ENCODE measurements around the gene GRHPR.
"Not testable (repeated sequence)": the region's sequence is repeated elsewhere in the genome, so short reads cannot be mapped to it uniquely, and the experiment has no call there.

Gene GRHPR

DNA sequence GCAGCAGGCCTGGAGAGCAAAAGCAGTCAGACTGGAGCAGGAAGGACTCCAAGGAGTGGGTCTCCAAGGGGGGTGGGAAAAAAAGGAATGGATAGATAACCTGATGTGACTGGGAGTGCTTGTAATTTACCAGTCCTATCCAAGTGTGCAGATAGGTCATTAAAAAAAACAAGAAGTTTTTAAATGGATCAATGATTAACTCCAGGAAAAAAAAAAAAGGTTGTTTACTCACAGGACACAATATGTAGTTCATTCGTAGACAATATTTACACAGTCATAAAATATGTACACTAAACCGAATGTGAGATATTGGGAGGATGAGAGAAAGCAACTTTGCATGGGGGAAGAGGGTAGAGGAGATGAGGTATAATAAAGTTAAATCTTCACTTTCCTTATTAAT lies 22.4 kb downstream of the GRHPR start:
- DNase-seq (ENCODE audit: low spot score) (no peak), FAIRE-seq (no peak)

DNA sequence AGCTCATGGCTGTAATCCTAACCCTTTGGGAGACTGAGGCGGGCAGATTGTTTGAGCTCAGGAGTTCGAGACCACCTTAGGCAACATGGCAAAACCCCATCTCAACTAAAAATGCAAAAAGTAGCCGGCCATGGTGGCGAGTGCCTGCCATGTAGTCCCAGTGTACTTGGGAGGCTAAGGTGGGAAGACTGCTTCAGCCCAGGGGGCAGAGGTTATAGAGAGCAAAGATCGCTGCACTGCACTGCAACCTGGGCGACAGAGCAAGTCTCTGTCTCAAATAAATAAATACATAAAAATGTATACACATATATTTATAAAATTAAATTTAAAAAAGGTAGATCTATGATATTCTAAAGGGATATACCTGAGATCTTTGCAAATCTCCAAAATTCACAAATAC lies 23.3 kb downstream of the GRHPR start:
- FAIRE-seq (no peak), DNase-seq (ENCODE audit: low spot score) (no peak)

DNA sequence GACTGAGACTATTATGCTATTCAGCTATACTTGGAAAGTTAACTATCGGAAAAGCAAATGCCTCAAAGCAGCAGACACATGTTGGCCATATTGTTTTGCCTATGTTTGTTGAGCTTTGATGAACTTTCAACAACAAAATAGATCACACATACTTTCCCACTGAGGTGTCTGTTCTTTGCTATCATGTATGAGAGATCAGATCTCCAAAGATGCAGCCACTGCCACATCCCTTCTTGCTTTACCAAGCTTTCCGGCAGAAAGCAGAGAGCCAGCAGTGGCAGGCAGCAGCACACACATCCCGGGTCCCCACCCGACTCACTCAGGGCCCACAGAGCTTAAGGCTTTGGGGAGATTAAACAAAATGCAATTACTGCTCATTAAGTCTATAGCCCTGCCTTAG lies 23.9 kb downstream of the GRHPR start:
- no peak for FAIRE-seq

DNA sequence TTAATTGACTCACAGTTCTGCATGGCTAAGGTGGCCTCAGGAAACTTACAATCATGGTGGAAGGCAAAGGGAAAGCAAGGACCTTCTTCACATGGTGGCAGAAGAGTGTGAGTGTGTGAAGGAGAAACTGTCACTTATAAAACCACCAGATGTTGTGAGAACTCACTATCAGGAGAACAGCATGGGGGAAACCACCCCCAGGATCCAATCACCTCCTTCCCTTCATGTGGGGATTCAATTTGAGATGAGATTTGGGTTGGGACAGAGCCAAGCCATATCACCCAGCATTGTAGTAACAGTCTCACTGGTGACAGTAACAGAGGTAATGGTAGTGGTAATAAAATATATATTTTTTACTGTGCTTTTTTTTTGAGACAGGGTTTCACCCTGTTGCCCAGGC lies 24.6 kb downstream of the GRHPR start:
- DNase-seq (ENCODE audit: low spot score): no peak
- FAIRE-seq: no peak

More for the DNA sequence above, 23.9 kb downstream of the GRHPR start:
- DNase-seq (ENCODE audit: low spot score): no peak

DNA sequence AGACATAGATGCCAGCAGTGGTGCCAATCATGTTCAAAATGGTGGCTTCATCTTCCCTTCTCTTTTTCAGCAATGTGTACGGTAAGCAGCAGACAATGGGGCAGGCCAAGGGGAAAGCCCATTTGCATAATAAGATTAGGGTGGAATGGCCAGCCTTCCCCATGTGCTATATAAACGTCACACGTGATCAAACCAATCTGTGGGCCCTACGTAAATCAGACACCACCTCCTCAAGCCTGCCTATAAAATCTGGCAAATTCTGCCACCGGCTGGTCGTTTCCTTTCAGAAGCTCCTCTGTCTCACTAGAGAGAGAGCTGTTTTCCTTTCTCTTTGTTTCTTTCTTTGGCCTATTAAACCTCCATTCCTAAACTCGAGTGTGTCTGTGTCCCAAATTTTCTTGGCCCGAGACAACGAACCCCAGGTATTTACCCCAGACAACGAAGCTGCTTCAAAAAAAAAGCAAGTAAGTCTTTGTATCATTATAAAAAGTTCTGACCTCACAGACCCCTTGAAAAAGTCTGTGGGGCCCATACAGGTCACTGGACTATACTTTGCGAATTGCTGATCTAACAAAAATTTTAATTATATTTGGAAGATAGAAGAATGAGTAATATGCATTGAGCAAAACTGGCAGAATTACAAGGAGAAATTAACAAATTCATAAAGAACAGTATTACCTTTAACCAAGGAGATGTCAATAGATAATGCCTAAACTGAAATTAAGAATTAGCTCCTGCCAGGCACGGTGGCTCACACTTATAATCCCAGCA lies 27.6 kb downstream of the GRHPR start:
- DNase-seq (ENCODE audit: low spot score): no peak
- no peak for FAIRE-seq

DNA sequence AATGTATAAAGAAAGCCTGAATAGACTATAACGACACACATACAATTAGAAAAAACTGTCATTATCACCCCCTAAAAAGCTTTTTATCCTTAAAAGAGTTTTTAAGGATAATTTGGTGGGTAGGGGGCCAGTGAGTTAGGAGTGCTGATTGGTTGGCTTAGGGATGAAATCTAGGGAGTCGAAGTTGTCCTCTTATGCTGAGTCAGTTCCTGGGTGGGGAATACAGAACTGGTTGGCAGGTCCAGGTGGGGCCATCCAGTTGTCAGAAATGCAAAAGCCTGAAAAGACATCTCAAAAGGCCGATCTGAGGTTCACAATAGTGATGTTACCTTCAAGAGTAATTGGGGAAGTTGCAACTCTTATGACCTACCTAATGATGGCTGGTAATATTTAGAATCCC lies 29.1 kb downstream of the GRHPR start:
- FAIRE-seq: no peak
- no peak for DNase-seq (ENCODE audit: low spot score)

DNA sequence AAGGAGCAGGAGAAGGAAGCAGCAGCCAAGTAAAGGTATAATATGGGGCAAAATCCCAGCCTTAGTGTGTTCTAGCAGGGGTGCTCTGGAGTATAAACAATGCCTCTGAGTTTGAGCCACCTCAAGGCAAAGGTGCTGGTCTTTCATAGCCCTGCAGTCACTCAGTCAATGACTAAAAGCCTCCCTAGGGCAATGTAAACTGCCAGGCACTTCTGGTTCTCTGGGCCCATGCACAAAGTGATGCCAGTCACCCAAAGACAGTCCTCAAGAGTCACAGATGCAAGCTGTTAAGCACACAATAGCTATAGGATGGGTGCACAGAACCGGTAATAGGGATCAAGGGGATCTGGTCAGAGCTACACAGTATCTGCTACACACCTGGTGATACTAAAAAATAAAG lies 30.1 kb downstream of the GRHPR start:
- FAIRE-seq: no peak
- no peak for DNase-seq (ENCODE audit: low spot score)

DNA sequence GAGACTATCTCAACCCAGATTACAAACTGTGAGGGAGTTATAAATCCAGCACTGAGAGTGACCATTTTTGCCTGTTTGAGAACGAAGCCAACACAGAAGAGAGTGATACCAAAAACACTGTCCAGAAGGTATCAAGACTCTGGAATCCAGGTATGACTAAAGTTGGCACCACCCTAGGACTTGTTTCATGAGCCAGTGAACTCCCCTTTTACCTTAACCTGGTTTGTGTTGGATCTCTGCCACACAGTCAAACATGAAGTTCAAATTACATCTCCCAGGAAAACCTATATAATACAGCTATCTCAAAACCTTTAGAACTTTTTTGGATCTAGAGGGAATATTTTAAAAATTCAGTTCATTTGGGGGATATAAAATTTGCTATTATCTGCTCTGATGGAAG lies 31.3 kb downstream of the GRHPR start:
- FAIRE-seq (no peak), DNase-seq (ENCODE audit: low spot score) (no peak)

DNA sequence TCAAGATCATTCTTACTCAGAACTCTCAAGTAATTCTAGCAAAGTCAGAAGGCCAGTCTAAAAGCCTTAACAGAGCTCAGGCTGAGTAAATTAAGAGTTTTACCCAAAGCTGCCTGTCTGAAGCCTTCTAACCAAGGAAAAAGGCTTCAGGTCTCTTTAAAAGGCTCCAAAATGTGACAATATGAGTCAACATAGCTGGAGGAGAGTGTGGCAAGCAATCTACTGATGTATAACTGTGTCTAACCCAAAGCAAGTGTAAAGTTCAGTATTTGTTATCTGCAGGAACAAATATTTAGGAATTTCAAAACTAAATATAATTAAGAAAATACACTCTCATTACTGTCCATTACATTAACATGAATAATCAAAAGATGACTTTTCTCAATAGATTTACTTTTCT lies 31.7 kb downstream of the GRHPR start:
- DNase-seq (ENCODE audit: low spot score) (no peak), FAIRE-seq (no peak)

DNA sequence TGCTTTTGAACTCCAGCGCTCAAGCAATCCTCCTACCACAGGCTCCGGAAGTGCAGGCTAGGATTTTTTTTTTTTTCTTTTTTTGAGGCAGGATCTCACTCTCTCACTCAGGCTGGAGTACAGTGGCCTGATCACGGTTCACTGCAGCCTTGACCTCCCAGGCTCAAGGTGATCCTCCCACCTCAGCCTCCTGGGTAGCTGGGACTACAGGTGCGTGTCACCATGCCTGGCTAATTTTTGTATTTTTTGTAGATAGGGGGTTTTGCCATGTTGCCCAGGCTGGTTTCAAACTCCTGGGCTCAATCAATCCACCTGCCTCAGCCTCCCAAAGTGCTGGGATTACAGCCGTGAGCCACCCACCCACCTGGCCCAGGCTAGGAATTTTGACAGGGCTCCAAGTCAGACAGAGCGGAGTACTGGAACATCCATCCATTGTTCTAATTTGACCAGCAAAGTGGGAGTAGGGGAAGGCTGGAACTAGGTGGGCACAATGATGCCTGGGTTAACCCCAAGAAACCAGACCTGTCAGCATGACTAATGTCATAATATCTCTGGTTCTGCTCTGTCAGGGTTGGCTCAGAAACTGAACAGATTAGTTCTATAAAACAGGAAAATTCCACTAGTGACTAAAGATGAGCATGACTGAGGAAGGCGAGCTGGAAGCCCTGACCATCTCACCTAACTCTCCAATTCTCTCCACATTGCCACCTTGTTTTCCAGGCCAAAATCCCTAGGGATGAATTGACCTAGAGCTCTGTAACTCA lies 33.6 kb downstream of the GRHPR start:
- FAIRE-seq: no peak

DNA sequence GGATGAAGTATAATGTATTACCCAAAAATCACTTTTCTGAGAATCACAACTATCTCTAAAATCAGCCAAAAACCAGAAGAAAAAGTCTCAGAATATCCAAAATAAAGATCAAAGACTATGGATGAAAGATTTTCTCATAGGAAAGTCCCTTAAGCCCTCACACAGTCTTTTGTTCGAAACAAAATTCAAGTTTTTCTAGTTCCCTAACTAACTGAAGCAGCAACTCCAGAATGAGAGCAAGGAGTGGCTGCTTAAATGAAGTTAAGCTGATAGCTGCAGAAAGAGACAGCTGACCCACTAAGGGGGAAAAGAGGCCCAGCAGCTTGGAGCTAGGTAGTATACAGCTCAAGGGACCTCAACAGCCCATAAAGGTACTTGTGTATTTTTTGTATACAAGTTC lies 34.3 kb downstream of the GRHPR start:
- FAIRE-seq: no peak
- no peak for DNase-seq (ENCODE audit: low spot score)

More for the DNA sequence above, 33.6 kb downstream of the GRHPR start:
- no peak for DNase-seq (ENCODE audit: low spot score)

DNA sequence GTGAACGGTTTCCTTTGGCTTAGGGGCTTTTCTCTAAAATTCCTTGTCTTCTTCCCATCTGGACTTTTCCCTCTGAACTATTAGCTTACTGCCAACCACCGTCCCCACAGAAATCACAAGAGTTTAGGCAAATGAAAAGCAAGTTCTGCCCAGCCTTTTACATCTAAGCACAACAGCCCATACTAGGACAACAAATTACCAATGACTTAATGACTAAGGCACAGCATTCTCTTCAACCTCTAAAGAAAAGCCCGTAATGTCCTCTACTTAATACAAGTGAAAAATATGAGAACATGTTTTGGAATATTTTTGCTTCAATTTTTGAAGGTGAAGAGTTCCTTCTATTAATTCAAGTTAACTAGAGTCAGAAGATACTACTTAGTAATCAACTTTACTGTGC lies 41.5 kb downstream of the GRHPR start:
- DNase-seq (ENCODE audit: low spot score): no peak
- FAIRE-seq: no peak

DNA sequence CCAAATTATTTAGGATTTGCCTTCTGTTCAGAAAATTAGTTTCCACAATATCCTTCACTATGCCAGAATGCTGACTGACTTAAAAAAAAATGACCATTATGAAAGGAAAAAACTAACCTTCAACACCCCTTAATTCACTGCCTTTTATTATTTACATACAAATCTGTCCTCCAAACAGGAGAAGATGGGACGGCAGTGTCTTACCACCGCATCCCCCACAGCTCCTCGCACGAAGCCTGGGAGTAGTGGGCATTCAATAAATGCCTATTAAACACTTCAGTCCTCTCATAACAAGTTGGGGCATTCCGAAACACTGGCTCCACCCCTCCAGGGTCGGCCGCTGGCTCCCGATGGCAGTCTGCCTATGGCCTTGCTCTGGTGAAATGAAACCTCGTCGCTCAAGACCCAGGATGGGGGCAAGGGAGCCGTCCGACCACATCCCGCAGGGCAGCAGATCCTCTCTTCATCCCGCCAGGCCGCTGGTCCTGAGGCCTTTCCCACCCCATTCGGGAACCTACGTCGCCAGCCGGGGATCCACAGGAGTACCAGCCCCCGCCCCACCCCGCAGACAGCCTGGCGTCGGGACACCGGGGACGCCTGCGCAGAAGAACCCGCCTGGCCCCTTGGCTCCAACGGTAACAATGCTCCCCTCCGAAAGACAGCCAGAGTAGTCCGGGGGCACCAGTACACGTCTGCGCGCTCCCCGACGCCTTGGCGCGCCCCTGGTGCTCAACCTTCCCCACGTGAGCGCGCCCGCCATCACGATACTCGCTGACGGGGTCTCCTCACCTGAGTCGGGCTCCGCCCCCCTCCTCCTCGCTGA lies 42.1 kb downstream of the GRHPR start:
- peak; percentile 39 for DNase-seq (ENCODE audit: low spot score)
- FAIRE-seq: no peak

DNA sequence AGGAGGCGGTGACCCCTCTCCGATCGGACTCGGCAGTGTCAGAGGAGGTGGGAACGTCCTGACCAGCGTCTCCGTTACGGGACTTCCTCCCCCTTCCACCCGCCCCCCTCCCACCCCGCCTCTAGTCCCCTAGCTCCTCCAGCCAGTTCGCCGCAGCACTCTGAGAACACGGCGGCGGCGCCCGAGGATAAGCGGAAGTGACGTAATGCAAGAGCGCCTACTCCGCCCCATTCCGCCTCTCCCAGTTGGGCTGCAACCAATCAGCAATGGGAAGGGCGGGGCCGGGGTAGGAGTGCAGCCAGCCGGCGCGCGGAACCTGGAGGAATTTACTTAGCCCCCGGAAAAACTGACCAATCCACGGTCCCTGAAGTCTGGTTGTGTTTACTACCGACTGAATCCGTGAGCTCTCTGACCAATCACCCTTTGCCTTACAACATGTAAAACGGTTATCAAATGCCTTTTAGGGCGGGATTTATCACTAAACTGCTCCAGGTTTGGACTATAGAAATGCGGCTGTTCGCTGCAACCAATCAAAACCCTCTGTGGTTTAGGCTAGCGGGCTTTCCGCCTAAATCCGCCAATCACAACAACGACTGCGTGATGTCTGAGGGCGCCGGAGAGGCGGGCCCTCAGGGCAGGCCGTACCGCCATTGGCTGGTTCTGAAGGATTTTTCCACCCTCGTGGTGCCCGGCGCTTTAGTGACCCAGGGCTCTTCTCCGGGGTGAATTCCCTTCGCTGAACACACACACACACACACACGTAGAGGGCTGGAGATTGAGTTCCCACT lies 42.9 kb downstream of the GRHPR start, which contains the start of gene ZBTB5:
ZBTB5 (minus strand) TSS at position 202 of the 788 bp plus-strand sequence. CDS start 22,899 bp downstream, outside the sequence.
- DNase-seq (ENCODE audit: low spot score) (peak; percentile 99), FAIRE-seq (peak; percentile 91)

DNA sequence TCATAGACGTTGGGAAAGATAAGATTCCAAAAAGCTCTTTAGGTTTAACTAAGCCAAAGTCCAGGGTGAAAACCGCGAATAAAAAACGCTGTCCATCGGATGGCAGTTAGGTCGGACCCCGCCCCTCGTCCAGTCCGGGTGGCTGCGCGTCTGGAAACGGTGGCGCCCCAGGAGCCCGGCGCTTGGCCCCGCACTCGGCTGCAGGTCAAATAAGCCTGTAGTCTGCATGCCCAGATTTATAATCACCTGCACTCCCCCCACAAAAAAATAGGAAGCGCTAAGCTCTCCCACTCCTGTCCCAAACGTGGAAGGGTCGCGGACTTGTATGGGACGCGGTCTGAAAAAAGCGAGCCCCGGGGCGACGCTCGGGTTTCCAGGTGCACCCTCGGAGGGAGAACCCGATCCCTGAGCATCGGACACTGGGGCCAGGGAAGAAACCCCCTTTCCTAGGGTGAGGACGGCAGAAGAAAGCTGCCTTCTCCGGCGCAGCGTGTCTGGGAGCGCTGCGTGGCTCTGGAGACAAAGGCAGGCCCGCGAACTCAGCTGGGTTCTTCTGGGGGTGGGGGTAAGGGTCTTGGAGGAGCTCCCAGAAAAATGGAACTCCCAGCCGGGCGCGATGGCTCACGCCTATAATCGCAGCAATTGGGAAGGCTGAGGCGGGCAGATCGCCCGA lies 43.7 kb downstream of the GRHPR start:
- DNase-seq (ENCODE audit: low spot score) (peak; percentile 82), FAIRE-seq (no peak)

DNA sequence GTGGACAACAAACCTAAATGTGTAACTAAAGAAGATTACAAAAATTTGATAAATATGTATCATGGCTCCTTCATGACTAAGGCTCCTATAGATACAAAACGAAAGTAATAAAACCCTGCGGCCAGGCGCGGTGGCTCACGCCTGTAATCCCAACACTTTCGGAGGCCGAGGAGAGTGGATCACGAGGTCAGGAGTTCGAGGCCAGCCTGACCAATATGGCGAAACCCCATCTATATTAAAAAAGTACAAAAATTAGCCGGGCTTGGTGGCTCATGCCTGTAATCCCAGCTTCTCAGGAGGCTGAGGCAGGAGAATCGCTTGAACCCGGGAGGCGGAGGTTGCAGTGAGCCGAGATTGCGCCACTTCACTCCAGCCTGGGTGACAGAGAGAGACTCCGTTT lies 45.0 kb downstream of the GRHPR start:
- peak; percentile 42 for DNase-seq (ENCODE audit: low spot score)
- FAIRE-seq: not testable (repeated sequence)

DNA sequence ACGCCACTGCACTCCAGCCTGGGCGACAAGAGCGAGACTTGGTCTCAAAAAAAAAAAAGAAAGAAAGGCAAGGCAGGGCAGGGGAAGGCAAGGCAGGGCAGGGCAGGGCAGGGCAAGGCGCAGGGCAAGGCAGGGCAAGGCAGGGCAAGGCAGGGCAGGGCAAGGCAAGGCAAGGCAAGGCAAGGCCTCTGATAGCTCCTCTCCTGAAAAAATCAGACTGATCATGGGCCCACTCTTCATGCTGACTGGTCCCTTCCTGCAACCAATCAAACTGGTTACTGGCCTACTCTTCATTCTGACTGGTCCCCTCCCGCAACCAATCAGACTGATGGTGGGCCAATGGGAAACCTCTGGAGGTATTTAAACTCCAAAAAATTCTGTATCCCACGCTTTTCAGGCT lies 46.1 kb downstream of the GRHPR start:
- DNase-seq (ENCODE audit: low spot score) (no peak), FAIRE-seq (no peak)

DNA sequence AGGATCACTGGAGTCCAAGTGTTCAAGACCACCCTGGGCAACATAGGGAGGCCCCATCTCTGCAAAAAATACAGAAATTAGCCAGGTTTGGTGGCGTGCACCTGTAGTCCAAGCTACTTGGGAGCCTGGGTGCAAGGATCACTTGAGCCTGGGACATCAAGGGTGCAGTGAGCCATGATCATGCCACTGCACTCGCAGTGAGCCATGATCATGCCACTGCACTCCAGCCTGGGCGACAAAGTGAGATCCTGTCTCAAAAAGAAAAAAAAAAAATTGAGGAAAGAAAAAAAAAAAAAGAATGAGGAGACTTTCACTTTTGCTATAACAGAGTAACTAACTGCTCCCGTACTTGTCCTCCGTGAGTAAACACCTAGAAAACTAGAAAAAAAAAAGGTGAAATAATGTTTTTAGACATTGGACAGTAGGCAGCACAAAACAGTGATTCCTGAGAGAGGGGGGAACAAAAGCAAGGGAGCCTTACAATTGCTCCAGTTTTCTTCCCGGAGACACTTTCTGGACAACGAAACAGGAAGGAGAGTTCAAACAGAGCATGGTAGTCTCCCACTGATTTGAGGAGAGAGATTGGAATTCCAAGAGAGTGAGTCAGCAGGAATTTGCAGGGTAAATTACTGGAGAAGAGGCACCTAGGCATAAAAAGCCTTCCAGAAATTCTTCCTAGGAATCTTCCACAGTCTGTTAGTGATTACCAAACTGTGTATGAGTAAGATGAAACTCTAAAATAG lies 49.6 kb downstream of the GRHPR start:
- DNase-seq (ENCODE audit: low spot score): peak; percentile 98
- peak; percentile 98 for FAIRE-seq

DNA sequence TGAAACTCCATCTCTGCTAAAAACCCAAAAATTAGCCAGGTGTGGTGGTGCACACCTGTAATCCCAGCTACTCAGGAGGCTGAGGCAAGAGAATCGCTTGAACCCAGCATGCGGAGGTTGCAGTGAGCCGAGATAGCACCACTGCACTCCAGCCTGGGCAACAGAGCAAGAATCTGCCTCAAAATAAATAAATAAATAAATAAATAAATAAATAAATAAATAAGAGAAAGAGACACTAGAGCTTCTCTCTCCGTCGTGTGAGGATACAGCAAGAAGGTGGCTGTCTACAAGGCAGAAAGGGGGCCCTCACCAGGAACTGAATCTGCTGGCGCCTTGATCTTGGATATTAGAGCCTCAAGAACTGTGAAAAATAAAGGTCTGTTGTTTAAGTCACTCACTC lies 51.5 kb downstream of the GRHPR start:
- not testable (repeated sequence) for FAIRE-seq; DNase-seq (ENCODE audit: low spot score)

DNA sequence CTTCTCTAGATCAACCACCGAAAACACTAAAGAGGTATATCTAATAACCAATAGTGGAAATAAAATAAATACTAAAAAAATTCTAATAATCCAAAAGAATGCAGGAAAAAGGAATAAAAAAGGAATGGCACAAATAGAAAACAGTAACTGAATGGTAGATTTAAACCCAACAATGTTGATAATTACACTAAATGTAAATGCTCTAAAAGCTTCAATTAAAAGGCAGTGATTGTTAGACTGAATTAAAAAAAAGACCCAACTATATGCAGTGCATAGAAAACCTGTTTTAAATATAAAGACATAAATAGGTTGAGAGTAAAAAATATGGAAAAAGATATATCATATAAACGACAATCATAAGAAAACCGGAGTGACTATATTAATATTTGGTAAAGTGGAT lies 51.9 kb downstream of the GRHPR start:
- DNase-seq (ENCODE audit: low spot score) (no peak), FAIRE-seq (no peak)

Data from RCC 7860 (cell line).